Neural progenitor cell (in vitro differentiated cells): ENCODE data around the gene MZT2B.
"Not testable (repeated sequence)": the region's sequence is repeated elsewhere in the genome, so short reads cannot be mapped to it uniquely, and the experiment has no call there.

Experiments
- CTCF ChIP-seq: fragments of 200-600 bp; sonication (generic); IDR thresholded peaks from 2 replicates; pipeline ENCODE4 v1.5.1; 2017; ENCODE audit warnings: antibody characterized with exemption, mild to moderate bottlenecking
- EZH2 ChIP-seq: fragments of 200-600 bp; sonication (generic); IDR thresholded peaks from 2 replicates; pipeline ENCODE4 v1.6.1; 2017; ENCODE audit warnings: antibody characterized with exemption, mild to moderate bottlenecking, moderate library complexity
- EZH2phosphoT487 ChIP-seq: fragments of 200-600 bp; sonication (generic); IDR thresholded peaks from 2 replicates; pipeline ENCODE4 v1.6.1; 2017; ENCODE audit warnings: antibody characterized with exemption

GRCh38 chr2:130143266-130144039 lies 38.6 kb upstream of the MZT2B start:
- TF ChIP-seq CTCF, EZH2, EZH2phosphoT487: not testable (repeated sequence)
